Mesendoderm (in vitro differentiated cells): ENCODE results near the gene DNAJC6.
"Not testable (repeated sequence)": the region's sequence is repeated elsewhere in the genome, so short reads cannot be mapped to it uniquely, and the experiment has no call there.

Experiments used
- DNase-seq: peaks from one replicate; pipeline ENCODE4 v3.0.0; 2013
- H2AK5ac ChIP-seq: 2 replicates; pipeline ENCODE4 v1.6.1; 2013; ENCODE audit warnings: low read length, inconsistent platforms
- H2BK120ac ChIP-seq: 2 replicates; pipeline ENCODE4 v1.6.1; 2013; ENCODE audit warnings: low read depth, mild to moderate bottlenecking, low read length, moderate library complexity, mixed read lengths
- H2BK15ac ChIP-seq: replicated peaks from 2 replicates; pipeline ENCODE4 v1.6.1; 2013; ENCODE audit warnings: low read depth, mild to moderate bottlenecking, moderate library complexity
- H2BK5ac ChIP-seq: 2 replicates; pipeline ENCODE4 v1.6.1; 2013; ENCODE audit warnings: low read length, inconsistent platforms
- H3K18ac ChIP-seq: 2 replicates; pipeline ENCODE4 v1.6.1; 2013; ENCODE audit warnings: mild to moderate bottlenecking, low read length, mixed read lengths
- H3K23ac ChIP-seq: one replicate; pipeline ENCODE4 v1.6.1; 2013; ENCODE audit warnings: low read length
- H3K27ac ChIP-seq: 2 replicates; pipeline ENCODE4 v1.5.1; 2013; ENCODE audit warnings: low read depth, mild to moderate bottlenecking, inconsistent platforms, low read length, moderate library complexity
- H3K27me3 ChIP-seq: 2 replicates; pipeline ENCODE4 v1.6.1; 2013; ENCODE audit warnings: low read length, control low read depth, mild to moderate bottlenecking, inconsistent platforms; ENCODE audit not compliant: insufficient read depth, poor library complexity
- H3K36me3 ChIP-seq: 2 replicates; pipeline ENCODE4 v1.6.1; 2013; ENCODE audit warnings: low read length, inconsistent platforms; ENCODE audit not compliant: control insufficient read depth, insufficient read depth
- H3K4ac ChIP-seq: one replicate; pipeline ENCODE4 v1.6.1; 2013; ENCODE audit warnings: low read depth, mild to moderate bottlenecking, low read length, moderate library complexity
- H3K4me1 ChIP-seq: 2 replicates; pipeline ENCODE4 v1.6.1; 2013; ENCODE audit warnings: low read depth, low read length, inconsistent platforms; ENCODE audit not compliant: control insufficient read depth
- H3K4me2 ChIP-seq: 2 replicates; pipeline ENCODE4 v1.6.1; 2013; ENCODE audit warnings: low read length
- H3K4me3 ChIP-seq: 2 replicates; pipeline ENCODE4 v1.5.1; 2013; ENCODE audit warnings: mild to moderate bottlenecking, low read length
- H3K56ac ChIP-seq: one replicate; pipeline ENCODE4 v1.6.1; 2013; ENCODE audit warnings: low read length
- H3K79me1 ChIP-seq: 2 replicates; pipeline ENCODE4 v1.6.1; 2013; ENCODE audit warnings: low read length, inconsistent platforms
- H3K79me2 ChIP-seq: 2 replicates; pipeline ENCODE4 v1.6.1; 2013; ENCODE audit warnings: mild to moderate bottlenecking, low read length; ENCODE audit not compliant: control insufficient read depth, insufficient read depth
- H3K9ac ChIP-seq: 2 replicates; pipeline ENCODE4 v1.6.1; 2013; ENCODE audit warnings: low read length, inconsistent platforms
- H4K5ac ChIP-seq: one replicate; pipeline ENCODE4 v1.6.1; 2013; ENCODE audit warnings: low read length
- H4K8ac ChIP-seq: one replicate; pipeline ENCODE4 v1.6.1; 2013; ENCODE audit warnings: low read depth, mild to moderate bottlenecking, control low read depth, low read length, moderate library complexity
- WGBS: extraction: QIAGEN DNeasy Blood & Tissue Kit; methylation state at CpG from one replicate; pipeline ENCODE4 v1.1.7; 2013; ENCODE audit warnings: low lambda C conversion rate, missing lambda C conversion rate; ENCODE audit not compliant: insufficient coverage; ENCODE audit errors: extremely low coverage; 5-methylcytosine and 5-hydroxymethylcytosine counted together

Gene DNAJC6

DNA sequence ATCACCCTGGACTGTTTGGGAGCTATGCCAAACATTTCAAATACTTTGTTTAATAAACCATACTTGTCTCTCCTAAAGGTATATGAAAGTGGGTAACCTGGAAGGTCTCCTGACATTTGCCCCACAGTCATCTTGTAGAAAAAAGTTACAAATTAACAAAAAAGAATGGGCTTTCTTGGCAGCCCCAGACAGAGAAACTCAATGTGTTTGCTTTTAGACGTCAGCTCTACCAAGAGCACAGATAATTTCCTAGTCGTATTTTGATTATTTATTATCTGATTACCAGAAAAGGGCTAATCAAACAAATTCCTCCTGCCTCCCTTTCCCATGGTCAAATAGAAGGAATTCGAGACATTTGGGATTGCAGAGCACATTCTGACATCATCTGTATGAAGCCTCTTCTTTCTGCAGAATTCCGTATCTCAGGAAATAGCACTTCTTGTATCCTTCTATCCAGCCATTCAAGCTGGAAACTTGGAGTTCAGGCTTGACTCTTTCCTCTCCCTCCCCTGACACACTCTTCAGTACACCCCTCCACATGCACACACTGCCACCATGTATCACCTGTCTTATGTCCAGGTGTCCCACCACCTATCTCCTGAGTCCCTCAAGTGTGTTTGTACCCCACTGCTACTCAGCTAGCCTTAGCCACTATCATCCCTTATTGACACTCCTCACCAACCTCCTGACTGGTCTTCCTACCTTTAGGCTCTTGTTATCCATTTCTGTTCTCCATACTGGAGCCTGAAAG lies 68.3 kb downstream of the DNAJC6 start:
- no peaks in the 10 kb centered on the region for H3K27me3 ChIP-seq
- H3K27ac ChIP-seq: no peak overlapping the region
- WGBS: no CpG with 5 or more reads among the region's 4 CpGs

DNA sequence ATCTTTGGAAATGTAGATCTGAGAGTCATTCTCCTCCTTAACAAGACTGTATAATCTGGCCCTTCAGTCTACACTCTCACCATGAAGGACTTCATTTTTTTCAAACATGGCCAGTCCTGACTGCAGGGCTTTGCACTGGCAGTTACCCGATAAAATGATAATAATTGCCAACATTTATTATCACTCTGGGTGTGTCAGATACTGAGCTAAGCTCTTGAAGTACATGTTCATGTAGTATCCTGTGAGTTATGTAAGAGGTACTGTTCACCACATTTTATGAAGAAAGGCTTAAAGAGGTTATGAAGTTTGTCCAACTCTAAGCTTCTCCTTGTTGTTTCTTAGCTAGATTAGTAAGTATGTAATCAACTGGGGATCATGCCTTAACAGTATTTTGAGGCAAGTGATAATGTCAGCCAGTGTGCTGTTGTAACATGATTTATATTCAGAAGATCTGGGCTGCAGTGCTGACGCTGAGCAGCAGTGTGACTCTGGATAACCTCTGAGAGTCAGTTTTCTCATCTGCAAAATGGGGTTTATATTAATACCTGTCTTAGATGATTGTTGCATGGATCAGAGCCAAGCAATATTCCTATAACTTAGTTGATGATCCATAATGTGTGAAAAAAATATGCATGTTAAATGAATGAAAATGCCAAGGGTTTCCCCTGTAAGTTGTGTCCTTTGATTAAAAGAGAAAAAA lies 69.1 kb downstream of the DNAJC6 start:
- H3K36me3 ChIP-seq: no peaks in the 10 kb centered on the region
- no peak overlapping the region for H4K5ac ChIP-seq
- H3K18ac ChIP-seq: no peak overlapping the region
- no peak overlapping the region for H2BK120ac ChIP-seq
- no CpG with 5 or more reads among the region's 2 CpGs for WGBS
- no peak overlapping the region for H3K56ac ChIP-seq
- H3K4me3 ChIP-seq: no peak overlapping the region
- H2AK5ac ChIP-seq: no peak overlapping the region
- H3K27ac ChIP-seq: no peak overlapping the region
- H3K4me2 ChIP-seq: no peak overlapping the region
- H4K8ac ChIP-seq: no peak overlapping the region
- no peak overlapping the region for H3K9ac ChIP-seq
- H3K27me3 ChIP-seq: no peaks in the 10 kb centered on the region
- no peak overlapping the region for H2BK5ac ChIP-seq
- H3K79me1 ChIP-seq: no peaks in the 10 kb centered on the region
- no peaks in the 10 kb centered on the region for H3K4me1 ChIP-seq
- H3K79me2 ChIP-seq: no peaks in the 10 kb centered on the region
- DNase-seq: no peak
- H2BK15ac ChIP-seq: no peak overlapping the region
- H3K4ac ChIP-seq: no peak overlapping the region
- H3K23ac ChIP-seq: no peak overlapping the region

More for the DNA sequence above, 68.3 kb downstream of the DNAJC6 start:
- H3K36me3 ChIP-seq: no peaks in the 10 kb centered on the region
- DNase-seq: no peak
- H3K79me2 ChIP-seq: no peaks in the 10 kb centered on the region
- H4K5ac ChIP-seq: no peak overlapping the region
- H3K18ac ChIP-seq: no peak overlapping the region
- H3K4me3 ChIP-seq: no peak overlapping the region
- H2BK15ac ChIP-seq: no peak overlapping the region
- H3K79me1 ChIP-seq: no peaks in the 10 kb centered on the region
- H3K23ac ChIP-seq: no peak overlapping the region
- no peak overlapping the region for H3K4ac ChIP-seq
- no peaks in the 10 kb centered on the region for H3K4me1 ChIP-seq
- H3K4me2 ChIP-seq: no peak overlapping the region
- no peak overlapping the region for H2BK120ac ChIP-seq
- H2BK5ac ChIP-seq: no peak overlapping the region
- H2AK5ac ChIP-seq: no peak overlapping the region
- no peak overlapping the region for H4K8ac ChIP-seq
- H3K56ac ChIP-seq: no peak overlapping the region
- H3K9ac ChIP-seq: no peak overlapping the region

- not testable (repeated sequence) for DNase-seq, H2BK15ac ChIP-seq
Measured at GRCh38 chr1:65384426-65384825, 75.1 kb downstream of the DNAJC6 start.

DNA sequence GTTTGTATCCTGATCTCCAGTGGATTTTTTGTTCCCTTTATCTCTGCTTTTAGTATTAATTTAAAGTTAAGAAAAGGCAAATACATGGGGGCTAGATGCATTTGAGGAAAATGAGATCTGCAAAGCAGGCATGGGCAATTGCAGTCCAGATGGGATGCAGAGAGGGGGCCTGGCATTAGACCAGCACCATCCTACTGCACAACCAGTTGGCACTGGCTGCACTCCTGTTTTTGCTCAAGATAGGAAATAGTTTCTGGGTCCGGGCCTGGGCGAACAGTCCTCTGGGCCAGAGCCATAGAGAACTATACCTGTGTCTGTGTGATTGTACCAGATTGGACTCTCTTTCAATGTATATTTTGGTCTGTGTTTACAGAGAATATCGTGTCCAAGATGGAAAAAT lies 77.1 kb downstream of the DNAJC6 start:
- H4K5ac ChIP-seq: no peak overlapping the region
- H3K79me1 ChIP-seq: no peaks in the 10 kb centered on the region
- H3K4me3 ChIP-seq: no peak overlapping the region
- H3K36me3 ChIP-seq: no peaks in the 10 kb centered on the region
- no peak overlapping the region for H2AK5ac ChIP-seq
- no CpG with 5 or more reads among the region's 3 CpGs for WGBS
- H3K27me3 ChIP-seq: no peaks in the 10 kb centered on the region
- H3K4ac ChIP-seq: no peak overlapping the region
- no peak overlapping the region for H2BK15ac ChIP-seq
- no peak overlapping the region for H4K8ac ChIP-seq
- H3K9ac ChIP-seq: no peak overlapping the region
- no peak for DNase-seq
- H3K27ac ChIP-seq: no peak overlapping the region
- H2BK5ac ChIP-seq: no peak overlapping the region
- no peak overlapping the region for H3K4me2 ChIP-seq
- no peaks in the 10 kb centered on the region for H3K79me2 ChIP-seq
- H3K4me1 ChIP-seq: no peaks in the 10 kb centered on the region
- H2BK120ac ChIP-seq: no peak overlapping the region
- no peak overlapping the region for H3K56ac ChIP-seq
- H3K23ac ChIP-seq: no peak overlapping the region
- no peak overlapping the region for H3K18ac ChIP-seq

More at GRCh38 chr1:65384426-65384825, 75.1 kb downstream of the DNAJC6 start:
- H2BK5ac ChIP-seq, H3K4me3 ChIP-seq, H4K5ac ChIP-seq, H3K79me2 ChIP-seq, H3K27ac ChIP-seq, H3K4me2 ChIP-seq, H4K8ac ChIP-seq, H3K9ac ChIP-seq, H3K18ac ChIP-seq, H2BK120ac ChIP-seq, H3K36me3 ChIP-seq, H3K56ac ChIP-seq, H2AK5ac ChIP-seq, H3K23ac ChIP-seq, H3K4me1 ChIP-seq, H3K4ac ChIP-seq, H3K27me3 ChIP-seq, H3K79me1 ChIP-seq: not testable (repeated sequence)
- WGBS: no CpG with 5 or more reads among the region's 5 CpGs

DNA sequence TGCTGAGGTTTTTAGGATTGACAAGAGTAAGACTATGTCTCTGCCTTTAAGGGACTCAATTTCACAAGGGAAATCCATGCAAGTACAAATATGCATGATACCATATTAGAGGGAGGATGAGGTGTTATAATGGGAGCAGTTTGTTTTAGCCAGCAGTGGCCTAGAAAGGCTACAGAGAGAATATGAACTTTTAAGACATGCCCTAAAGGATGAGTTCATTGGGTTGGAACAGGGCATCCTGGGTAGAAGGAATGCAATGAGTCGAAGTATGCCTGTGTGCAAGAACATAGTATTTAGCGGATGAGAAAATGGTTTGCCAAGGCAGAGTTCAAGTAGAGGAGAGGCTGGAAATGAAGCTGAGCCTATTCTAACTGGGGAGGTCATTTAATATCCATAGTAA lies 78.5 kb downstream of the DNAJC6 start:
- no peak overlapping the region for H2BK120ac ChIP-seq
- H3K79me2 ChIP-seq: no peaks in the 10 kb centered on the region
- no peak overlapping the region for H3K27ac ChIP-seq
- no peak overlapping the region for H3K4me3 ChIP-seq
- no peaks in the 10 kb centered on the region for H3K79me1 ChIP-seq
- H3K18ac ChIP-seq: no peak overlapping the region
- no peak for DNase-seq
- no peaks in the 10 kb centered on the region for H3K27me3 ChIP-seq
- WGBS: no CpG with 5 or more reads among the region's 2 CpGs
- H3K4me2 ChIP-seq: no peak overlapping the region
- no peak overlapping the region for H2BK15ac ChIP-seq
- H3K23ac ChIP-seq: no peak overlapping the region
- no peaks in the 10 kb centered on the region for H3K4me1 ChIP-seq
- no peaks in the 10 kb centered on the region for H3K36me3 ChIP-seq
- no peak overlapping the region for H3K4ac ChIP-seq
- no peak overlapping the region for H2BK5ac ChIP-seq
- no peak overlapping the region for H3K9ac ChIP-seq
- H4K5ac ChIP-seq: no peak overlapping the region
- no peak overlapping the region for H2AK5ac ChIP-seq
- no peak overlapping the region for H4K8ac ChIP-seq
- no peak overlapping the region for H3K56ac ChIP-seq
